H1 (cell line): ENCODE measurements around the gene LBH. TPM values are rescaled to one million over a fixed set of nuclear protein-coding genes. Genes with fewer than 3 reads are reported as not detected.

Experiments used
- CTCF ChIA-PET: fragments of 300-600 bp; sonication (Branson Sonifier 250); formaldehyde crosslinking; loops from one replicate; lab custom pipeline; 2021; ENCODE audit not compliant: partially characterized antibody; lab: Charles Lee
- POLR2A ChIA-PET: fragments of 300-600 bp; sonication (Branson Sonifier 250); formaldehyde crosslinking; loops from one replicate; lab custom pipeline; 2021; ENCODE audit warnings: inconsistent platforms; ENCODE audit not compliant: partially characterized antibody; lab: Charles Lee
- DNase-seq, 2 experiments: peaks; one replicate each; pipeline versions ENCODE4 v3.0.0 to v3.0.0-alpha.2; 2010 to 2022; ENCODE audit warnings: low spot score in 2 of 2, low read depth in 1 of 2, mixed read lengths in 1 of 2
- FAIRE-seq: peaks from 2 replicates; lab custom pipeline; 2011; peaks lifted over from hg19 to GRCh38; lab: Jason Lieb, UNC
- H2AFZ ChIP-seq: 2 replicates; pipeline ENCODE4 v1.8.1; 2012; ENCODE audit warnings: low read length, inconsistent platforms
- H2AK5ac ChIP-seq: 2 replicates; pipeline ENCODE4 v1.6.1; 2013; ENCODE audit warnings: low read depth, low read length
- H2BK120ac ChIP-seq: replicated peaks from 2 replicates; pipeline ENCODE3; 2013; ENCODE audit warnings: low read depth, low read length, inconsistent platforms
- H2BK12ac ChIP-seq: 2 replicates; pipeline ENCODE4 v1.6.1; 2013; ENCODE audit warnings: low read depth, low read length
- H2BK15ac ChIP-seq: 2 replicates; pipeline ENCODE4 v1.6.1; 2013; ENCODE audit warnings: low read length
- H2BK20ac ChIP-seq: 2 replicates; pipeline ENCODE4 v1.6.1; 2013; ENCODE audit warnings: low read length
- H2BK5ac ChIP-seq: 2 replicates; pipeline ENCODE4 v1.6.1; 2013; ENCODE audit warnings: low read depth, low read length
- H3K14ac ChIP-seq: 2 replicates; pipeline ENCODE4 v1.6.1; 2013; ENCODE audit warnings: inconsistent platforms; ENCODE audit not compliant: insufficient read length
- H3K18ac ChIP-seq: 2 replicates; pipeline ENCODE4 v1.6.1; 2013; ENCODE audit warnings: low read length; ENCODE audit errors: extremely low read depth
- H3K23ac ChIP-seq: 2 replicates; pipeline ENCODE4 v1.6.1; 2013; ENCODE audit warnings: inconsistent platforms; ENCODE audit not compliant: insufficient read length
- H3K23me2 ChIP-seq: 2 replicates; pipeline ENCODE4 v1.6.1; 2013; ENCODE audit warnings: low read depth, low read length
- H3K27ac ChIP-seq: 2 replicates; pipeline ENCODE4 v1.6.1; 2011; ENCODE audit warnings: low read depth, low read length, inconsistent platforms
- H3K27me3 ChIP-seq, 4 experiments: replicated peaks in 1 of 4; 1 replicate in 1 of 4; 2 replicates in 3 of 4; pipeline versions ENCODE4 v1.6.1 to v1.8.1; 2011 to 2013; ENCODE audit warnings: low read length in 3 of 4, mild to moderate bottlenecking in 3 of 4, inconsistent platforms in 2 of 4, mixed read lengths in 2 of 4, moderate library complexity in 1 of 4; ENCODE audit not compliant: control insufficient read depth in 3 of 4, insufficient read depth in 3 of 4; ENCODE audit errors: extremely low read depth in 1 of 4
- H3K36me3 ChIP-seq, 4 experiments: 2 replicates each; pipeline versions ENCODE4 v1.6.1 to v1.8.1; 2011 to 2013; ENCODE audit warnings: mild to moderate bottlenecking in 4 of 4, low read length in 3 of 4, moderate library complexity in 2 of 4, control low read depth in 1 of 4, inconsistent platforms in 1 of 4; ENCODE audit not compliant: insufficient read depth in 4 of 4, control insufficient read depth in 2 of 4
- H3K4ac ChIP-seq: replicated peaks from 2 replicates; pipeline ENCODE3; 2013; ENCODE audit warnings: low read length, low read depth, mixed read lengths, inconsistent platforms; ENCODE audit not compliant: insufficient read length
- H3K4me1 ChIP-seq, 4 experiments: replicated peaks in 1 of 4; 1 replicate in 1 of 4; 2 replicates in 3 of 4; pipeline versions ENCODE4 v1.6.1 to v1.8.1; 2011 to 2013; ENCODE audit warnings: low read length in 3 of 4, inconsistent platforms in 2 of 4, mixed read lengths in 1 of 4; ENCODE audit not compliant: insufficient read depth in 4 of 4, control insufficient read depth in 3 of 4
- H3K4me2 ChIP-seq, 2 experiments: 2 replicates each; pipeline versions ENCODE4 v1.6.1 to v1.8.1; 2011 to 2013; ENCODE audit warnings: low read depth in 2 of 2, low read length in 2 of 2, control low read depth in 1 of 2, inconsistent platforms in 1 of 2, mild to moderate bottlenecking in 1 of 2; ENCODE audit not compliant: insufficient read depth in 1 of 2
- H3K4me3 ChIP-seq, 4 experiments: fragments of 200-600, 300-600 bp in 1 of 4; sonication (generic), shearing (Covaris generic), sonication (Bioruptor Twin) in 1 of 4; 2 replicates each; pipeline versions ENCODE4 v1.5.1 to v1.8.1; 2011 to 2016; ENCODE audit warnings: low read length in 4 of 4, low read depth in 3 of 4, control low read depth in 2 of 4, inconsistent platforms in 2 of 4, mild to moderate bottlenecking in 2 of 4, mixed read lengths in 1 of 4, moderate library complexity in 1 of 4; ENCODE audit not compliant: insufficient read depth in 2 of 4; ENCODE audit errors: extremely low read depth in 1 of 4
- H3K56ac ChIP-seq: replicated peaks from 2 replicates; pipeline ENCODE3; 2013; ENCODE audit warnings: low read depth, mild to moderate bottlenecking, mixed read lengths, low read length, inconsistent platforms; ENCODE audit not compliant: insufficient read length
- H3K79me1 ChIP-seq: 2 replicates; pipeline ENCODE4 v1.6.1; 2013; ENCODE audit warnings: low read depth, low read length, control low read depth
- H3K79me2 ChIP-seq, 2 experiments: 2 replicates each; pipeline versions ENCODE4 v1.6.1 to v1.8.1; 2012 to 2013; ENCODE audit warnings: low read length in 2 of 2, mild to moderate bottlenecking in 2 of 2, inconsistent platforms in 1 of 2; ENCODE audit not compliant: insufficient read depth in 2 of 2, control insufficient read depth in 1 of 2
- H3K9ac ChIP-seq, 4 experiments: replicated peaks in 1 of 4; 1 replicate in 1 of 4; 2 replicates in 3 of 4; pipeline versions ENCODE4 v1.6.1 to v1.8.1; 2011 to 2013; ENCODE audit warnings: low read depth in 3 of 4, low read length in 3 of 4, control low read depth in 2 of 4, mild to moderate bottlenecking in 2 of 4, moderate library complexity in 2 of 4, inconsistent platforms in 1 of 4; ENCODE audit errors: extremely low read depth in 1 of 4
- H3K9me3 ChIP-seq, 2 experiments: 2 replicates each; pipeline versions ENCODE4 v1.6.1 to v1.8.1; 2012 to 2013; ENCODE audit warnings: mild to moderate bottlenecking in 2 of 2, moderate library complexity in 2 of 2, control low read depth in 1 of 2, inconsistent platforms in 1 of 2, low read depth in 1 of 2, low read length in 1 of 2, mixed read lengths in 1 of 2; ENCODE audit not compliant: insufficient read depth in 2 of 2
- H4K20me1 ChIP-seq, 2 experiments: replicated peaks in 1 of 2; 2 replicates each; pipeline versions ENCODE3 to v1.8.1; 2011 to 2013; ENCODE audit warnings: inconsistent platforms in 2 of 2, low read length in 2 of 2, mild to moderate bottlenecking in 1 of 2; ENCODE audit not compliant: insufficient read depth in 2 of 2, control insufficient read depth in 1 of 2
- H4K5ac ChIP-seq: 2 replicates; pipeline ENCODE4 v1.6.1; 2013; ENCODE audit warnings: low read length, low read depth, mixed read lengths, inconsistent platforms; ENCODE audit not compliant: insufficient read length
- H4K8ac ChIP-seq: 2 replicates; pipeline ENCODE4 v1.8.0; 2013; ENCODE audit warnings: mild to moderate bottlenecking, moderate library complexity, low read length, inconsistent platforms; ENCODE audit not compliant: insufficient read depth; ENCODE audit errors: extremely low read depth
- H4K91ac ChIP-seq: replicated peaks from 2 replicates; pipeline ENCODE3; 2013; ENCODE audit warnings: low read length, mixed read lengths, inconsistent platforms; ENCODE audit not compliant: insufficient read length
- HDAC6 ChIP-seq: IDR thresholded peaks from one replicate; pipeline ENCODE4 v1.7.1; 2012; ENCODE audit warnings: low read depth, mild to moderate bottlenecking, inconsistent platforms, low read length, moderate library complexity
- POLR2AphosphoS5 ChIP-seq: IDR thresholded peaks from 2 replicates; pipeline ENCODE4 v1.6.1; 2011; ENCODE audit warnings: low read depth, low read length
- TEAD4 ChIP-seq: IDR thresholded peaks from 2 replicates; pipeline ENCODE4 v1.6.1; 2012; ENCODE audit warnings: low read depth, low read length, inconsistent platforms, mixed read lengths
- ZNF274 ChIP-seq: IDR thresholded peaks from 2 replicates; pipeline ENCODE4 v1.7.0; 2012; ENCODE audit warnings: low read length, borderline replicate concordance; ENCODE audit errors: extremely low read depth
- WGBS, 2 experiments: shearing (Covaris generic) in 1 of 2; methylation state at CpG; one replicate each; pipeline versions ENCODE4 v1.1.6 to v1.1.7; 2013 to 2015; ENCODE audit warnings: low lambda C conversion rate in 2 of 2, mixed read lengths in 2 of 2, inconsistent platforms in 1 of 2, low coverage in 1 of 2, missing lambda C conversion rate in 1 of 2; ENCODE audit not compliant: insufficient replicate concordance in 2 of 2, insufficient coverage in 1 of 2, insufficient read length in 1 of 2; ENCODE audit errors: extremely low coverage in 1 of 2, missing lambda C conversion rate in 1 of 2; 5-methylcytosine and 5-hydroxymethylcytosine counted together
- polyA plus RNA-seq, 7 experiments: library from polyadenylated mRNA; depleted of rRNA in 3 of 7; stranded (reverse) in 5 of 7; unstranded in 2 of 7; fragments of >200 nt in 5 of 7; fragments of 200-250 nt in 2 of 7; gene quantifications; 1 replicate in 5 of 7; 2 replicates in 1 of 7; 4 replicates in 1 of 7; pipeline versions ENCODE4 v1.2.1 to v1.2.3, GENCODE V29; 2011 to 2013; ENCODE audit warnings: missing spikeins in 2 of 7, mixed read lengths in 2 of 7
- total RNA-seq: library from RNA; stranded (reverse); fragmentation: NEBNext Ultra II Directional; extraction: Animal tissue kit (Norgen Biotek cat#: 25700); gene quantifications from 2 replicates; pipeline ENCODE4 v1.2.1, GENCODE V29; 2021

Gene LBH
- total and polyA plus RNA-seq, 2 of the 8 experiments (the other 6 are each of a cell fraction or from before 2014, with no cell fraction given) = 25.7 to 34.5 TPM

GRCh38 chr2:30298302-30298701 lies 67.0 kb downstream of the LBH start:
- H4K5ac ChIP-seq = no peak overlapping the region
- 91% methylated on average over 6 of the region's 6 CpGs; no CpG with 5 or more reads in 1 of the 2 experiments for WGBS, 2 experiments
- no peak for TF ChIP-seq ZNF274
- no peak for TF ChIP-seq TEAD4
- no peak for TF ChIP-seq HDAC6
- TF ChIP-seq POLR2AphosphoS5 = no peak
- H4K8ac ChIP-seq = no peak overlapping the region
- peaks cover 8 to 30% (median 10%) of the 10 kb centered on the region in 4 experiments for H3K4me1 ChIP-seq
- H3K9me3 ChIP-seq = no peaks in the 10 kb centered on the region
- ChIA-PET CTCF (interaction anchor here (0.7 to 5.7 kb wide), 4 partner anchors 10 to 129 kb away, joined by 3 to 32 read pairs (median 4); no protein-coding TSS in a partner anchor), POLR2A (interaction anchor here (1.1 to 1.2 kb wide), 2 partner anchors 11 to 66 kb away, joined by 3 read pairs; no protein-coding TSS in a partner anchor)
- no peaks in the 10 kb centered on the region for H3K79me1 ChIP-seq
- no peak overlapping the region for H3K23ac ChIP-seq
- H3K23me2 ChIP-seq = no peaks in the 10 kb centered on the region
- no peak overlapping the region for H3K27ac ChIP-seq
- H2BK5ac ChIP-seq = no peak overlapping the region
- H2AK5ac ChIP-seq = no peak overlapping the region
- no peak overlapping the region for H3K14ac ChIP-seq
- no peak overlapping the region for H3K18ac ChIP-seq
- H2BK120ac ChIP-seq = no peak overlapping the region
- no peaks in the 10 kb centered on the region for H3K36me3 ChIP-seq
- H3K56ac ChIP-seq = no peak overlapping the region
- H2BK20ac ChIP-seq = no peak overlapping the region
- H2BK15ac ChIP-seq = no peak overlapping the region
- no peak overlapping the region for H4K91ac ChIP-seq
- H2BK12ac ChIP-seq = no peak overlapping the region
- H3K9ac ChIP-seq = no peak overlapping the region
- FAIRE-seq (no peak), DNase-seq (no peak)
- H2AFZ ChIP-seq = no peak overlapping the region
- no peak overlapping the region for H3K4ac ChIP-seq
- H4K20me1 ChIP-seq = no peaks in the 10 kb centered on the region
- H3K4me2 ChIP-seq = no peak overlapping the region
- peaks cover 0 to 6% (median 4%) of the 10 kb centered on the region in 4 experiments; a peak in 4 of 7 replicates for H3K27me3 ChIP-seq
- H3K4me3 ChIP-seq = no peak overlapping the region
- no peaks in the 10 kb centered on the region for H3K79me2 ChIP-seq
